Measurements from ENCODE around the gene CDK15. TPM values are rescaled to one million over a fixed set of nuclear protein-coding genes. Genes with fewer than 3 reads are reported as not detected.

The CDK15 gene
- total RNA-seq, 1 donor from 2014 or later: 0.21 TPM

DNA sequence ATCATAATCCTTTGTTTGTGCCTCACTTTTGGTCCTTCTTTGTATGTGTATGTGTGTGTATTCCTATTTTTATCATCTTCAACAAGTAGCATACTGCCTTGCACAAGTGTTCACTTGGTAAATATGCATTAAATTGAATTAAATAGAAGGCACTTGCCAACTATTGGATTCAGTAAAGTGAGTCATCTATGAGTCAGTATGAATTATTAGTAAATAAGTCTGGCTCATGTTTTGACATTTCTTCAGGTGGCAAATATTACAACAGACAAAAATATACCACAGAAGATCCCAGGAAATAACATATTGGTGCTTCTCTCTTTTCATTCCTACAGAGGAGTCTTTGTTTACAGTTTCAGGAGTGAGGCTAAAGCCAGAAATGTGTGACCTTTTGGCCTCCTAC is 84.1 kb downstream of the CDK15 start:
- Mint-ChIP-seq H3K27ac (no peak overlapping the region), H3K9me3 (no peaks in the 10 kb centered on the region), H3K4me1 (peaks cover 48% of the 10 kb centered on the region), H3K36me3 (no peaks in the 10 kb centered on the region), H3K27me3 (ENCODE audit: insufficient read depth, low read depth) (peaks cover 4% of the 10 kb centered on the region), H3K4me3 (no peak overlapping the region)
- Histone ChIP-seq H3K27ac (no peak overlapping the region), H3K4me2 (peak overlapping the region; percentile 23), H2AFZ (replicated peaks) (no peak overlapping the region), H3K4me1 (peaks cover 41% of the 10 kb centered on the region), H3K27me3 (no peaks in the 10 kb centered on the region), H4K20me1 (ENCODE audit: low read depth) (no peaks in the 10 kb centered on the region), H3K9me3 (ENCODE audit: low read depth) (no peaks in the 10 kb centered on the region), H3K79me2 (ENCODE audit: low read depth) (no peaks in the 10 kb centered on the region), H3K4me3 (no peak overlapping the region), H3F3A (ENCODE audit: low read depth) (peaks cover 33% of the 10 kb centered on the region), H3K9ac (no peak overlapping the region), H3K36me3 (no peaks in the 10 kb centered on the region)
- DNase-seq (ENCODE audit: low spot score): no peak
- no peak for TF ChIP-seq EZH2 (IDR thresholded peaks at IDR 0.05)
- TF ChIP-seq, protein P1, sequence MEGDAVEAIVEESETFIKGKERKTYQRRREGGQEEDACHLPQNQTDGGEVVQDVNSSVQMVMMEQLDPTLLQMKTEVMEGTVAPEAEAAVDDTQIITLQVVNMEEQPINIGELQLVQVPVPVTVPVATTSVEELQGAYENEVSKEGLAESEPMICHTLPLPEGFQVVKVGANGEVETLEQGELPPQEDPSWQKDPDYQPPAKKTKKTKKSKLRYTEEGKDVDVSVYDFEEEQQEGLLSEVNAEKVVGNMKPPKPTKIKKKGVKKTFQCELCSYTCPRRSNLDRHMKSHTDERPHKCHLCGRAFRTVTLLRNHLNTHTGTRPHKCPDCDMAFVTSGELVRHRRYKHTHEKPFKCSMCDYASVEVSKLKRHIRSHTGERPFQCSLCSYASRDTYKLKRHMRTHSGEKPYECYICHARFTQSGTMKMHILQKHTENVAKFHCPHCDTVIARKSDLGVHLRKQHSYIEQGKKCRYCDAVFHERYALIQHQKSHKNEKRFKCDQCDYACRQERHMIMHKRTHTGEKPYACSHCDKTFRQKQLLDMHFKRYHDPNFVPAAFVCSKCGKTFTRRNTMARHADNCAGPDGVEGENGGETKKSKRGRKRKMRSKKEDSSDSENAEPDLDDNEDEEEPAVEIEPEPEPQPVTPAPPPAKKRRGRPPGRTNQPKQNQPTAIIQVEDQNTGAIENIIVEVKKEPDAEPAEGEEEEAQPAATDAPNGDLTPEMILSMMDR (IDR thresholded peaks at IDR 0.05): no peak
- no peak for TF ChIP-seq EZH2phosphoT487 (IDR thresholded peaks at IDR 0.05)

DNA sequence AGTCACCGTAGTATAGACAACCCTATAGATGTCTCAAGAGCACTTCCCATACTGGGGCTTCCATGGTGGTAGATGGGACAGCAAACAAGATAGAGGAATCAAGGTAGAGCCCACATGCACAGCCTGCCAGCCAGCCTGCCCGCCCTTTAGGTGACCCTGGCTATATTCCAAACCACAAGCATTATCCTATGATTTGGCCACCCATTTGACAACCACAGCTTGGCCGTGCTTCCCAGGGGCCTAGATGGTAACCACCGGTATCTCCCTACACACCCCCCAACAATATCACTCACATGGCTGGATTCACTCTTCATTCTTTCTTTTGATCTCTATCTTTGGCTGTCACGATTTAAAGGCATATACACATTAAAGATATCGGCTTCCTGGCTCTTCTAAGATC is 85.3 kb downstream of the CDK15 start:
- H3K27me3 ChIP-seq: no peaks in the 10 kb centered on the region
- H3K4me2 ChIP-seq: no peak overlapping the region
- no peak overlapping the region for H2AFZ ChIP-seq (replicated peaks)
- H4K20me1 ChIP-seq (ENCODE audit: low read depth): no peaks in the 10 kb centered on the region
- Mint-ChIP-seq H3K4me3 (no peak overlapping the region), H3K27ac (no peak overlapping the region), H3K9me3 (no peaks in the 10 kb centered on the region), H3K36me3 (no peaks in the 10 kb centered on the region), H3K27me3 (ENCODE audit: insufficient read depth, low read depth) (peaks cover 4% of the 10 kb centered on the region), H3K4me1 (peaks cover 46% of the 10 kb centered on the region)
- H3K36me3 ChIP-seq: no peaks in the 10 kb centered on the region
- no peak overlapping the region for H3K9ac ChIP-seq
- no peak overlapping the region for H3K27ac ChIP-seq
- no peaks in the 10 kb centered on the region for H3K9me3 ChIP-seq (ENCODE audit: low read depth)
- H3K4me3 ChIP-seq: no peak overlapping the region
- H3K79me2 ChIP-seq (ENCODE audit: low read depth): no peaks in the 10 kb centered on the region
- H3K4me1 ChIP-seq: peaks cover 41% of the 10 kb centered on the region
- no peak for DNase-seq (ENCODE audit: low spot score)
- no peak for TF ChIP-seq EZH2 (IDR thresholded peaks at IDR 0.05)
- TF ChIP-seq, protein P1 (IDR thresholded peaks at IDR 0.05): no peak
- TF ChIP-seq EZH2phosphoT487 (IDR thresholded peaks at IDR 0.05): no peak
- peaks cover 33% of the 10 kb centered on the region for H3F3A ChIP-seq (ENCODE audit: low read depth)

DNA sequence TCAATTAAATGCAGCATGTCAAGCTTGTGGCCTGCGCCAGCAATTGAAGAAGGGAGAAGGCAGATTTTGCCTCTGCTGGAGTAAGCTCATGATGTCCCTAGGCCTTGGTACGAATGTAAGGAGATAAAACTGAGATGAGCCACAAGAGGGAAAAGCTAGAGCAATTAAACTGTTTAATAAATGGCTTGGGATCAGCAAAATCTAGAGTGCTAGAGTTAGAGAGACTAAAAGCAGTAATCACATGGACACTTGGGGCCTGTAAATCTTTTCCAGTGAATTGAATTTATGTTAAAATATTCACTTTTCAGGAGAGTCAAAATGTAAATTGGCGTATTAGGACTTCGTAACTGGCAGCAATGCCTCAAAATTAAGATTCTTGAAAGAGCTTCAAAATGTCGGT is 86.2 kb downstream of the CDK15 start:
- Histone ChIP-seq H2AFZ (replicated peaks) (no peak overlapping the region), H3K27ac (no peak overlapping the region), H3K9me3 (ENCODE audit: low read depth) (no peaks in the 10 kb centered on the region), H3K4me3 (no peak overlapping the region), H3K27me3 (no peaks in the 10 kb centered on the region), H3K4me1 (peaks cover 36% of the 10 kb centered on the region), H3K36me3 (no peaks in the 10 kb centered on the region), H3K79me2 (ENCODE audit: low read depth) (no peaks in the 10 kb centered on the region), H3F3A (ENCODE audit: low read depth) (peaks cover 28% of the 10 kb centered on the region), H3K4me2 (no peak overlapping the region), H4K20me1 (ENCODE audit: low read depth) (no peaks in the 10 kb centered on the region), H3K9ac (no peak overlapping the region)
- H3K27ac Mint-ChIP-seq: no peak overlapping the region
- peaks cover 4% of the 10 kb centered on the region for H3K27me3 Mint-ChIP-seq (ENCODE audit: insufficient read depth, low read depth)
- peaks cover 44% of the 10 kb centered on the region for H3K4me1 Mint-ChIP-seq
- no peaks in the 10 kb centered on the region for H3K9me3 Mint-ChIP-seq
- no peak overlapping the region for H3K4me3 Mint-ChIP-seq
- no peaks in the 10 kb centered on the region for H3K36me3 Mint-ChIP-seq
- TF ChIP-seq EZH2phosphoT487 (IDR thresholded peaks at IDR 0.05) (no peak), EZH2 (IDR thresholded peaks at IDR 0.05) (no peak)
- TF ChIP-seq, protein P1 (IDR thresholded peaks at IDR 0.05): no peak
- no peak for DNase-seq (ENCODE audit: low spot score)

Data from neural progenitor cell (in vitro differentiated cells).